HFFc6 (cell line): ENCODE measurements around the gene MECR. TPM values are rescaled to one million over a fixed set of nuclear protein-coding genes. Genes with fewer than 3 reads are reported as not detected.

Experiments
- DNase-seq: peaks from one replicate; pipeline ENCODE4 v3.0.0-alpha.2; 2018
- H3K27ac Mint-ChIP-seq: 2 replicates; pipeline ENCODE4 v1.8.0; 2020; ENCODE audit warnings: mild to moderate bottlenecking, mixed read lengths
- H3K27me3 Mint-ChIP-seq: 2 replicates; pipeline ENCODE4 v1.8.0; 2021; ENCODE audit warnings: mild to moderate bottlenecking, moderate library complexity, mixed read lengths; ENCODE audit not compliant: insufficient read depth
- H3K36me3 Mint-ChIP-seq: 2 replicates; pipeline ENCODE4 v1.8.0; 2021; ENCODE audit warnings: low read depth, mixed read lengths
- H3K4me1 Mint-ChIP-seq: 2 replicates; pipeline ENCODE4 v1.8.0; 2020; ENCODE audit warnings: low read depth, mixed read lengths
- H3K4me3 Mint-ChIP-seq: 2 replicates; pipeline ENCODE4 v1.8.0; 2020; ENCODE audit warnings: mild to moderate bottlenecking, moderate library complexity, mixed read lengths
- H3K9me3 Mint-ChIP-seq: 2 replicates; pipeline ENCODE4 v1.8.0; 2020; ENCODE audit warnings: mild to moderate bottlenecking, mixed read lengths
- total RNA-seq, 6 experiments: library from RNA; stranded (reverse); fragmentation: NEBNext Ultra II Directional; extraction: Animal tissue kit (Norgen Biotek cat#: 25700); gene quantifications; 2 replicates in 1 of 6; 3 replicates in 5 of 6; pipeline ENCODE4 v1.2.3, GENCODE V29; 2021
- TF ChIP-seq, protein P1 (sequence below): fragments of 200-600 bp; sonication (generic); IDR thresholded peaks from 2 replicates; pipeline ENCODE4 v1.5.0; 2021; ENCODE audit warnings: antibody characterized with exemption, mild to moderate bottlenecking

MECR gene
- total RNA-seq, 6 experiments from 2014 or later: 20.5 to 27.1 (median 21.9) TPM

DNA sequence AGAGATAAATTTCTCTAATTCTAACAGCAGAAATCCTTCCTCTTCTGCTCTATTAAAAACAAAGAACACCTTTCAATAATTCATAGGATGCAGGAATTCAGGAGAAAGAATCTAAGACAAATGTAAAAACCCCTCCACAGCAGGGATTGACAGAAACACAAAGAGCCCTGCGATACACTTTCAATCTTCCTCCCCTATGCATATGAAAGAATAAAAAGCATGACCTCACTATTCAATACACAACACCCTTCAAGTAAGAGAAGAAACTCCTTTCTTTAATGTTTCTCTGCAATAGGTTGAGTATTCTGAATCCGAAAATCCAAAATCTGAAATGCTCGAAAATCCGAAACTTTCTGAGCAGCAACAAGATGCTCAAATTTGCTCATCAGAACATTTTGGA lies 66.1 kb downstream of the MECR start:
- no peaks in the 10 kb centered on the region for H3K9me3 Mint-ChIP-seq
- TF ChIP-seq, protein P1, sequence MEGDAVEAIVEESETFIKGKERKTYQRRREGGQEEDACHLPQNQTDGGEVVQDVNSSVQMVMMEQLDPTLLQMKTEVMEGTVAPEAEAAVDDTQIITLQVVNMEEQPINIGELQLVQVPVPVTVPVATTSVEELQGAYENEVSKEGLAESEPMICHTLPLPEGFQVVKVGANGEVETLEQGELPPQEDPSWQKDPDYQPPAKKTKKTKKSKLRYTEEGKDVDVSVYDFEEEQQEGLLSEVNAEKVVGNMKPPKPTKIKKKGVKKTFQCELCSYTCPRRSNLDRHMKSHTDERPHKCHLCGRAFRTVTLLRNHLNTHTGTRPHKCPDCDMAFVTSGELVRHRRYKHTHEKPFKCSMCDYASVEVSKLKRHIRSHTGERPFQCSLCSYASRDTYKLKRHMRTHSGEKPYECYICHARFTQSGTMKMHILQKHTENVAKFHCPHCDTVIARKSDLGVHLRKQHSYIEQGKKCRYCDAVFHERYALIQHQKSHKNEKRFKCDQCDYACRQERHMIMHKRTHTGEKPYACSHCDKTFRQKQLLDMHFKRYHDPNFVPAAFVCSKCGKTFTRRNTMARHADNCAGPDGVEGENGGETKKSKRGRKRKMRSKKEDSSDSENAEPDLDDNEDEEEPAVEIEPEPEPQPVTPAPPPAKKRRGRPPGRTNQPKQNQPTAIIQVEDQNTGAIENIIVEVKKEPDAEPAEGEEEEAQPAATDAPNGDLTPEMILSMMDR: no peak
- DNase-seq: no peak
- peaks cover 2% of the 10 kb centered on the region; the same call in 1 of the 2 replicates for H3K27me3 Mint-ChIP-seq
- peaks cover 48% of the 10 kb centered on the region for H3K36me3 Mint-ChIP-seq
- peak overlapping the region; percentile 64 for H3K27ac Mint-ChIP-seq
- H3K4me1 Mint-ChIP-seq: peaks cover 64% of the 10 kb centered on the region
- no peak overlapping the region for H3K4me3 Mint-ChIP-seq

GRCh38 chr1:29162476-29163138 lies 68.1 kb downstream of the MECR start:
- peak overlapping the region; percentile 66 for H3K27ac Mint-ChIP-seq
- DNase-seq: no peak
- H3K36me3 Mint-ChIP-seq: peaks cover 41% of the 10 kb centered on the region
- TF ChIP-seq, protein P1: no peak
- no peaks in the 10 kb centered on the region for H3K9me3 Mint-ChIP-seq
- peaks cover 2% of the 10 kb centered on the region; the same call in 1 of the 2 replicates for H3K27me3 Mint-ChIP-seq
- H3K4me1 Mint-ChIP-seq: peaks cover 50% of the 10 kb centered on the region
- H3K4me3 Mint-ChIP-seq: no peak overlapping the region

DNA sequence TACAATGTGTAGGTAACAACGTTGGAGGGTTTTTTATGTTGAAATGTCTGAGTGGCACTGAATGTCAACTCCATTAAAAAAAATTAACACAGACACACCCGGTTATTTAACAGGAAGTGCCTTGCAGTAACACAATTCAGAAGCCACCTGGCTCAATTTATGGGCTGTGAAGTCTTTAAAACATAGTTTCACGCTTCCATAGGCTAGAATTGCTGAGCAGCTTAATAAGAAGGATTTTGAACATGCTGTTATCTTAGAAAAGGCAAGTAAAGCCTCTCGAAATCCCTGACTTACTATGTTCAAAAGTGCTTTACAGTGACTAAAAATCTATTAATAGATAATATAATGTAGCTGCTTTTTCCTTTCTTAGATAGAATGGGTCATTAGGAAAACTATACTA lies 68.7 kb downstream of the MECR start:
- peaks cover 47% of the 10 kb centered on the region for H3K4me1 Mint-ChIP-seq
- TF ChIP-seq, protein P1: no peak
- no peak overlapping the region for H3K27ac Mint-ChIP-seq
- H3K9me3 Mint-ChIP-seq: no peaks in the 10 kb centered on the region
- peaks cover 39% of the 10 kb centered on the region for H3K36me3 Mint-ChIP-seq
- peaks cover 2% of the 10 kb centered on the region; the same call in 1 of the 2 replicates for H3K27me3 Mint-ChIP-seq
- no peak overlapping the region for H3K4me3 Mint-ChIP-seq
- DNase-seq: no peak

DNA sequence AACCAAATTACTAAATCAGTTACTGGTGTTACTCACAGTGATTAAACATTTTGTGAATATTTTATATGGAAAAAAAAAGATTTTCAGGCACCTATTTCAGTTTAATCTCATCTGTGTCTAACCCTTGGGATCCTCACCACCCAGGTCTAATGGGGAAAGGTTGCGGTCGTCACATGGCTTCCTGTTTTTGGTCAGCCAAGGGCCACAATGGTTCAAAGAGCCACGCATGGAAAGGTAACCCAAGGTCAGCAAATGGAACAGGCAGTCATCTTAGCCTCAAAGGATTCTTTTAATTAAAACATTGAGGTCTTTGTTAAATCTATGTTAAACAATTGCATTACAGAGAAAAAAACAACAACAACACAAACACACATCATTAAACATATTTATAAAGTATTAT lies 71.0 kb downstream of the MECR start:
- no peak overlapping the region for H3K4me3 Mint-ChIP-seq
- H3K9me3 Mint-ChIP-seq: no peaks in the 10 kb centered on the region
- H3K27me3 Mint-ChIP-seq: no peaks in the 10 kb centered on the region; the same call in 1 of the 2 replicates
- H3K4me1 Mint-ChIP-seq: peaks cover 31% of the 10 kb centered on the region
- no peak overlapping the region for H3K27ac Mint-ChIP-seq
- peaks cover 30% of the 10 kb centered on the region for H3K36me3 Mint-ChIP-seq
- no peak for DNase-seq
- TF ChIP-seq, protein P1: no peak

- DNase-seq: no peak
- TF ChIP-seq, protein P1: no peak
- Mint-ChIP-seq H3K27ac (no peak overlapping the region), H3K4me1 (peaks cover 6% of the 10 kb centered on the region; the same call in 1 of the 2 replicates), H3K4me3 (no peak overlapping the region), H3K36me3 (peaks cover 23% of the 10 kb centered on the region; the same call in 1 of the 2 replicates), H3K9me3 (no peaks in the 10 kb centered on the region), H3K27me3 (no peaks in the 10 kb centered on the region; the same call in 1 of the 2 replicates)
Measured at GRCh38 chr1:29157269-29157601, 73.5 kb downstream of the MECR start.
